GM12878 (cell line): ENCODE measurements around the gene RNF11. TPM values are rescaled to one million over a fixed set of nuclear protein-coding genes. Genes with fewer than 3 reads are reported as not detected.

Experiments used
- ATAC-seq: fragments of 200-7000 bp; cut with Tn5 transposase; 3 replicates; pipeline ENCODE4 v1.9.1; 2020; ENCODE audit warnings: mild to moderate bottlenecking, moderate library complexity
- BruUV-seq: library from RNA; stranded (reverse); fragments of 400-500 nt; replicated peaks from 2 replicates; lab custom pipeline; 2021; lab: Mats Ljungman, UMichigan
- CTCF ChIA-PET: fragments of 300-600 bp; sonication (Branson Sonifier 250); formaldehyde crosslinking; extraction: SDS; loops from one replicate; lab custom pipeline; 2021; ENCODE audit warnings: inconsistent platforms; lab: Yijun Ruan, JAX
- POLR2A ChIA-PET: fragments of 350-600 bp; formaldehyde crosslinking; extraction: SDS; loops from one replicate; lab custom pipeline; 2021; ENCODE audit warnings: inconsistent platforms; lab: Charles Lee
- RAD21 ChIA-PET: fragments of 300-600 bp; sonication (Branson Sonifier 250); formaldehyde crosslinking; loops from one replicate; lab custom pipeline; 2023; ENCODE audit warnings: antibody characterized with exemption; ENCODE audit not compliant: unreplicated experiment; lab: Charles Lee
- SMC1A ChIA-PET: fragments of 300-600 bp; sonication (Branson Sonifier 250); formaldehyde crosslinking; loops from one replicate; lab custom pipeline; 2023; ENCODE audit not compliant: unreplicated experiment, uncharacterized antibody; lab: Charles Lee
- DNase-seq: peaks from one replicate; pipeline ENCODE4 v3.0.0-alpha.2; 2011; ENCODE audit warnings: low read depth, low spot score
- FAIRE-seq: peaks from 3 replicates; lab custom pipeline; 2011; peaks lifted over from hg19 to GRCh38; lab: Jason Lieb, UNC
- H2AFZ ChIP-seq: 2 replicates; pipeline ENCODE4 v1.6.0; 2011; ENCODE audit warnings: low read depth, low read length, control low read depth; ENCODE audit not compliant: control insufficient read depth
- H3K27ac ChIP-seq: 2 replicates; pipeline ENCODE4 v1.5.1; 2011; ENCODE audit warnings: control low read depth; ENCODE audit not compliant: control insufficient read depth, insufficient read depth
- H3K27me3 ChIP-seq, 2 experiments: replicated peaks in 1 of 2; 2 replicates each; pipeline versions ENCODE4 v1.6.0 to v1.6.1; 2011; ENCODE audit warnings: low read length in 1 of 2; ENCODE audit not compliant: control insufficient read depth in 2 of 2, insufficient read depth in 2 of 2
- H3K36me3 ChIP-seq, 2 experiments: 2 replicates each; pipeline ENCODE4 v1.5.1; 2011; ENCODE audit warnings: low read length in 1 of 2; ENCODE audit not compliant: control insufficient read depth in 2 of 2, insufficient read depth in 2 of 2
- H3K4me1 ChIP-seq: 2 replicates; pipeline ENCODE4 v1.6.1; 2011; ENCODE audit warnings: mild to moderate bottlenecking, low read length, moderate library complexity, mixed read lengths; ENCODE audit not compliant: control insufficient read depth, insufficient read depth
- H3K4me2 ChIP-seq: 2 replicates; pipeline ENCODE4 v1.6.0; 2011; ENCODE audit warnings: control low read depth; ENCODE audit not compliant: control insufficient read depth, insufficient read depth
- H3K4me3 ChIP-seq: fragments of 200-600 bp; sonication (generic); 2 replicates; pipeline ENCODE4 v1.5.1; 2016
- H3K79me2 ChIP-seq: 2 replicates; pipeline ENCODE4 v1.6.0; 2011; ENCODE audit warnings: low read length; ENCODE audit not compliant: control insufficient read depth, insufficient read depth
- H3K9ac ChIP-seq: 2 replicates; pipeline ENCODE4 v1.8.0; 2011; ENCODE audit warnings: low read length, control low read depth, mixed read lengths; ENCODE audit not compliant: control insufficient read depth, insufficient read depth
- H3K9me3 ChIP-seq: replicated peaks from 3 replicates; pipeline ENCODE4 v1.5.1; 2011; ENCODE audit warnings: mild to moderate bottlenecking, low read length; ENCODE audit not compliant: control insufficient read depth, insufficient read depth
- H4K20me1 ChIP-seq: 2 replicates; pipeline ENCODE4 v1.6.0; 2011; ENCODE audit not compliant: control insufficient read depth, insufficient read depth
- YY1 ChIP-seq: IDR thresholded peaks from 2 replicates; pipeline ENCODE4 v1.6.1; 2011; ENCODE audit warnings: low read depth, mild to moderate bottlenecking, low read length
- WGBS: methylation state at CpG from one replicate; pipeline ENCODE4 v1.1.6; 2016; ENCODE audit warnings: low lambda C conversion rate; ENCODE audit not compliant: insufficient replicate concordance, insufficient coverage; ENCODE audit errors: missing lambda C conversion rate; 5-methylcytosine and 5-hydroxymethylcytosine counted together
- in situ Hi-C: fragments of 300-500 bp; cut with MboI; formaldehyde crosslinking; loops from 9 replicates; pipeline ENCODE4 v1.14.3; 2018; ENCODE audit warnings: mixed read lengths
- intact Hi-C: fragments of 100-400 bp; cut with micrococcal nuclease; formaldehyde crosslinking; loops from one replicate; pipeline ENCODE4 v1.14.2; 2022; ENCODE audit not compliant: unreplicated experiment
- polyA plus RNA-seq, 11 experiments: library from polyadenylated mRNA; depleted of rRNA in 4 of 11; unstranded in 6 of 11; stranded (reverse) in 5 of 11; fragments of >200 nt; fragmentation: Nextera tagmentation in 4 of 11; fragmentation: Illumina TruSeq in 1 of 11; extraction: Ambion mirVana in 4 of 11; extraction: Trizol in 1 of 11; gene quantifications; 1 replicate in 1 of 11; 2 replicates in 10 of 11; pipeline versions ENCODE4 v1.2.1 to v1.2.3, GENCODE V29; 2011 to 2016; ENCODE audit warnings: inconsistent platforms in 2 of 11, missing spikeins in 2 of 11, low read depth in 1 of 11
- total RNA-seq, 4 experiments: library from RNA; depleted of rRNA in 3 of 4; stranded (reverse); fragments of >200 nt in 3 of 4; fragmentation: Illumina TruSeq in 1 of 4; extraction: Trizol in 1 of 4; gene quantifications; 2 replicates each; pipeline versions ENCODE4 v1.2.1 to v1.2.3, GENCODE V29; 2013 to 2021
- TF ChIP-seq, protein P1 (sequence below), 3 experiments: IDR thresholded peaks in 2 of 3; conservative IDR thresholded peaks in 1 of 3; 2 replicates each; pipeline ENCODE4 v1.5.1; 2011; ENCODE audit warnings: low read depth in 3 of 3, low read length in 3 of 3, mild to moderate bottlenecking in 3 of 3, control low read depth in 2 of 3, moderate library complexity in 2 of 3, inconsistent platforms in 1 of 3, mixed read lengths in 1 of 3; ENCODE audit not compliant: control insufficient read depth in 2 of 3, insufficient read depth in 1 of 3; ENCODE audit errors: extremely low read depth in 1 of 3

Gene RNF11
- total and polyA plus RNA-seq, 10 of the 15 experiments (the other 5 are each of a cell fraction or from before 2014, with no cell fraction given): 9.5 to 43.6 (median 32.3) TPM

DNA sequence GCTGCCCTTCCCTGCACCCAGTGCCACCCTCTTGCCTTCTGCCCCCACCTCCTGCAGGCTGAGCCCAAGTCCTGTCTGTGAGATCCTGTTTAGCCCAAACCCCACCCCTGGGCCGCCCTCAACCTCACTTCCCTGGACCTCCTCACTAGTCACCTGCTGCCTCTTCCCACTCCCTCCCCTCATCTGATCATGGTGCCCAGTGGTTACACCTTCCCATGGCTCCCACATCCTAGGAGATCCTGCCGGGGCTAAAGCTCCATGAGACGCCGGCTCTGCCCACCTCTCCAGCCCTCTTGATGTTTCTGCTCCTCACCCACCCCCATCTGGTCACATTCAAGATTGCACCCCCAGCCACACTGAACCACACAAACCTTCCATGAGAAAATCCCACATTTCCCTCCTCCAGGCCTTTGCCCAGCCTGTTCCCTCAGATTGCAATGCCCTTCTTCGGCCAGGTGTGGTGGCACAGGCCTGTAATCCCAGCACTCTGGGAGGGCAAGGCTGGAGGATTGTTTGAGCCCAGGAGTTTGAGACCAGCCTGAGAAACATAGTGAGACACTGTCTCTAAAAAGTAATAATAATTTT is 77.3 kb downstream of the RNF11 start:
- POLR2A ChIA-PET: no interaction called here
- WGBS: 75% methylated on average over 5 of the region's 5 CpGs
- intact Hi-C loops: no loop called here
- Histone ChIP-seq H3K27ac (no peak overlapping the region), H3K36me3 (no peaks in the 10 kb centered on the region; a peak in 1 of 4 replicates), H2AFZ (no peak overlapping the region), H3K27me3 (no peaks in the 10 kb centered on the region)
- TF ChIP-seq, protein P1, sequence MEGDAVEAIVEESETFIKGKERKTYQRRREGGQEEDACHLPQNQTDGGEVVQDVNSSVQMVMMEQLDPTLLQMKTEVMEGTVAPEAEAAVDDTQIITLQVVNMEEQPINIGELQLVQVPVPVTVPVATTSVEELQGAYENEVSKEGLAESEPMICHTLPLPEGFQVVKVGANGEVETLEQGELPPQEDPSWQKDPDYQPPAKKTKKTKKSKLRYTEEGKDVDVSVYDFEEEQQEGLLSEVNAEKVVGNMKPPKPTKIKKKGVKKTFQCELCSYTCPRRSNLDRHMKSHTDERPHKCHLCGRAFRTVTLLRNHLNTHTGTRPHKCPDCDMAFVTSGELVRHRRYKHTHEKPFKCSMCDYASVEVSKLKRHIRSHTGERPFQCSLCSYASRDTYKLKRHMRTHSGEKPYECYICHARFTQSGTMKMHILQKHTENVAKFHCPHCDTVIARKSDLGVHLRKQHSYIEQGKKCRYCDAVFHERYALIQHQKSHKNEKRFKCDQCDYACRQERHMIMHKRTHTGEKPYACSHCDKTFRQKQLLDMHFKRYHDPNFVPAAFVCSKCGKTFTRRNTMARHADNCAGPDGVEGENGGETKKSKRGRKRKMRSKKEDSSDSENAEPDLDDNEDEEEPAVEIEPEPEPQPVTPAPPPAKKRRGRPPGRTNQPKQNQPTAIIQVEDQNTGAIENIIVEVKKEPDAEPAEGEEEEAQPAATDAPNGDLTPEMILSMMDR (IDR thresholded peaks at IDR 0.05 in 2 of 3, conservative IDR thresholded peaks at IDR 0.05 in 1 of 3; ENCODE audit: control insufficient read depth in 2 of 3, extremely low read depth in 1 of 3, insufficient read depth in 1 of 3, low read depth in 3 of 3, low read length in 3 of 3): peak in 2 of 3 experiments; percentile 16 to 27; a peak in 1 of 6 replicates
- TF ChIP-seq YY1: no peak
- TF ChIP-seq, all 136 proteins: peak for 1
- 0 out of 2 replicates have a peak, but pooled peaks cover 3% of the 10 kb centered on the region for H3K4me1 ChIP-seq
- ChIA-PET RAD21 (no interaction called here), SMC1A (no interaction called here), CTCF (interaction anchor here (1.5 to 1.8 kb wide), 2 partner anchors 16 to 221 kb away, joined by 3 to 6 read pairs; no protein-coding TSS in a partner anchor)
- H3K79me2 ChIP-seq: no peaks in the 10 kb centered on the region
- no peak overlapping the region for H3K4me2 ChIP-seq
- in situ Hi-C loops: no loop called here
- no peak overlapping the region for H3K4me3 ChIP-seq
- ATAC-seq (peak; percentile 26; the same call in 2 of the 3 replicates), DNase-seq (no peak), FAIRE-seq (no peak)
- no TSS peak for BruUV-seq
- H3K9me3 ChIP-seq: no peaks in the 10 kb centered on the region
- no peaks in the 10 kb centered on the region for H4K20me1 ChIP-seq
- no peak overlapping the region for H3K9ac ChIP-seq
